GM19328 (cell line): ENCODE measurements around the gene MAP3K3.

ENCODE experiments used
- ATAC-seq: cut with Tn5 transposase; IDR thresholded peaks from one replicate; pipeline ENCODE4 v1.9.1; 2021; ENCODE audit warnings: mild to moderate bottlenecking, moderate library complexity; ENCODE audit not compliant: unreplicated experiment

Gene MAP3K3

DNA sequence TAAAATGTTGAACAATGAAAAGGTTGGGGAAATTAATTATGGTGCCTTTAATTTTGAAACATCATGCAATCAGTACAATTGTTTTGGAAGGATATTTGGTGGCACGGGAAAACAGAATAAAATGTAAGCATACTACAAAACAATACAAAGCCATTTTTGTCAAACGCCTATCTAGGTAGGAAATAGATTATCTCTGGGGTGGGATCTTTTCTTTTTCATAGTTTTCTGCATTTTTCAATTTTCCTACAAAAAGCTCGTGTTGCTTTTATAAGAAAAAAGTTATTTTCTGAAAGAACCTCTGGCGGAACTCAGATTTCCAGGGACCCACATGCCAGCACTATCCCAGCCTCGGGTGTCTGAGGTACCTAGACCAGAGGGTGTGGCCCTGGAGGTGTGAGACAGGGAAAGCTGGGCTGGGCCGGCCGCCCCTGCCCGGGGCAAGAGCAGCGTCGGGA lies 961 bp upstream of the MAP3K3 start:
- no peak for ATAC-seq

DNA sequence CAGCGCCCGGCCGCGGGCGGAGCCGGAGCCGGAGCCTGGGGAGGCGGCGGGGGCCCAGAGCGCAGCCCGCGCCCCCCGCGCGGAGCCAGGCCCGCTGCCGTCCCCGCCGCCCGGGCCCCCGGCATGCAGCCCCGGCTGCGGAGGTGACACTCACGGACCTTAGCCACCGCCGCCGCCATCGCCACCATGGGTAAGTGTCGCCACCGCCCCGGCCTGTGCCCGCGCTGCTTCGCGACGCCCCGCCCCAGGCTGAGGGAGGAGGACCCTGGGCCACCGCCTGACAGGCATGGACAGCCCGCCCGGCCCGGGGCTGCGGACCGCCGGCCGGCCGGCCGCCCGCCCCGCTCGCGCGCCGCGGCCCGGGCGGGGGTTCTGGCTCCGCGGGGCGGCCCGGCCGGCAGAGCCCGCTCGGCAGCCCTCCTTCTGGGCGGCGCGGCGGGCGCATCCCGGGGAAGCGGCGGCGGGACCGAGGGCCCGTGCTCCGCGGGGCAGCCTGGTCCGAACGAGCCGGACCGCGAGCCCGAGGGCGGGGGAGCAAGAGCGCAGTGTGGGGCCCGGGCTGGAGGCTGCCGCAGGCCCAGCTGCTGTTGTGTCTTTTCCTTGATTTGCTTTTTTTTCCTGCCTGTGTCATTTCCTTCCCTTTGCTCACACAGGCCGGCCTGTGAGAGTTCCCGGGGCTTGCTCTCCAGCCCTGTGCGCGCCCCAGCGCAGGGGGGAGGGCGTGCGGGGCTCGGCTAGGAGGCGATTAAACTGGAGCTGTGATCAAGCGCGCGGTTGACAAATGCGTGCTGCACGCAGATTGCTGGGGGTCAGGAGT lies 565 bp downstream of the MAP3K3 start:
- ATAC-seq: peak; percentile 26

DNA sequence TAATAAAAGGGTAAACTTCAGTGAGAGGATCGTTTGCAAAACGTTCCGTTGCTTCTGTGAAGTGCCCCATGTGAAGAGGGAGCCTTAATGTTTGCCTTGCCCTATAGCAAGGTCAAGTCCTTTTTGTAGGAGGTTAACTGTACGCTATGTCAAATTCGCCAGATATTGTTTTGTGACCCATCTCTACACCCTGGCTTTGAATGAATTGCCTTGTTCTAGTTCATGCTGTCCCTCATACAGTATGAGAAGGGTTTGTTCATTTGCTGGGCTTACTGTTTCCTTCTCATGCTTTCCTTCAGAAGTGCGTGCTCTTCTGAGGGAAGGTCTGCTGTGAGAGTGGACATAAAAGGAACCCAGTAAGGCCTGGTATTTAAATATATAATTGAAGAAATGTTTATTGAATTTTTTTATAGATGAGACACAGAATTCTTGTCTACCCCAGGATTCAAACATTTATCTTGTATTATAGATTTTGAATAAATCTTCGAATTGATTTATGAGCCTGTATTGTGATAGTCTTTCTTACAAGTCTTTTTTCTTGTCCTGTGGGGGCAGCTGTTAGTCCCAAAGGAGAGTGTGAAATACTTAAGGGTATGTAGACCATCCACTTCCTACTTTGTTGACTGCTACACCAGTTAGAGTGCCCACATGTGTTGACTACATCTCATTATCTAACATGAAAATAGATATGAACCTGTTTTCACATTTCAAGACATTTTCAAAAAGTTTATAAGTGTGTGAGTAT lies 1.7 kb downstream of the MAP3K3 start:
- no peak for ATAC-seq

DNA sequence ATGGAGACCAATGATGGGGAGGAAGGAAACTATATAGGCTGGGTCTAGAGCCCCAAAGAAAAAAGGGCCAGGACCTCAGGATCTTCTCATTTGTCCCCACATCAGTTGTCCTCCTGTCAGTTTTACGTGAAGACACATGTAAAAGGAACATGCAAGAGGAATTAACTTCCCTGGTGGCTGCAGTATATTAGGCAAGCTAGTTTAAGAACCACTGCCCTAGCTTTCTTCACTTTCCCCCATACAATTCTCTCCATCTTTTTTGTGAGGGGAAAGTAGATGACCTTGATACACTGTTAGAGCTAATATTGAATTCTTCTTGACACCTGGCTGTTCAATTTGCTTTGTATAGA lies 2.3 kb downstream of the MAP3K3 start:
- ATAC-seq: no peak

DNA sequence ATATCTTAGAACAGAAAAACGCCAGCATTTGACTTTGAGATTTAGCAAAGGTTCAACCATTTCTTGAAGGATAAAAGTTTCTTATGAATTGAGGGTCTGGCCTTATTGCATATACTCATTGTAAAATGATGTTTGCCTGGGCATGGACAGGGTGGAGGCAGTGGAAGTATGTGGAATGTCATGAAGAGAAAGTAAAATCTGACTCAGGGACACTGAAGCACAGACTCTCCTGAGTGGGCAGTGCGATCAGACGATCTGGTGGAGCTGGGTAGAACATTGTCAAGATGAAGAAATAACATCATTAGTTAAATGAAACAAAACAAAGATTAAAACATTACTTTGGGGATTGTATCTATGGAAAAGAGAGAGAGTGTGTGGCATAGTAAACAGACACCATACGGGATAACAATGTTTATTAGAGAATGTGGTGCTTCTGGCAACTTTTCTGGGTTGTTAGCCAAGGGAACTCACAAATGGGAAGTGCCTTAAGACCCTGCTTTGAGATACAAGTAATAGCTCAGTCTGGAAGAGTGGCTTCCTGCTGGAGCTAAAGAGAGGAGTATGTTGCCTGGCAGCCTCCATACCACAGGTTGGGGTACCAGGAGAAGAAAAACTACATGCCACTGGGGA lies 4.4 kb downstream of the MAP3K3 start:
- ATAC-seq: no peak

DNA sequence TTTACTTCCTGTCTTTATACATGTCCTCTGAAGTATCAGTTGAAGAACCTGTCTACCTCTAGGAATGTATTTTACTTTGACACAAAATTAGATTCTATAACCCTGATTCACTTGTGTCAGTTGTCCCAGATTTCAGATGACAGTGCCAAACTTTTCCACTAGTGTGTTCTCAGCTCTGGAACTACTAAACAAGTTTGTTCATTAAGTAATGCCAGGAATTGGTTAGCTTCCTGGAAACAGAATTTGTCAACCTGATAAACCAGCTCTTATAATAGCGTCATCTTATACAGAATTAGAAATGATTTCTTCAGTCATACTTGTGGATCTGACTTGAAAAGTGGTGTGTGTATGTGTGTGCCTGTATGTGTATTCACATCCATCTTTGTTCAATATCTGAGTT lies 7.4 kb downstream of the MAP3K3 start:
- no peak for ATAC-seq

DNA sequence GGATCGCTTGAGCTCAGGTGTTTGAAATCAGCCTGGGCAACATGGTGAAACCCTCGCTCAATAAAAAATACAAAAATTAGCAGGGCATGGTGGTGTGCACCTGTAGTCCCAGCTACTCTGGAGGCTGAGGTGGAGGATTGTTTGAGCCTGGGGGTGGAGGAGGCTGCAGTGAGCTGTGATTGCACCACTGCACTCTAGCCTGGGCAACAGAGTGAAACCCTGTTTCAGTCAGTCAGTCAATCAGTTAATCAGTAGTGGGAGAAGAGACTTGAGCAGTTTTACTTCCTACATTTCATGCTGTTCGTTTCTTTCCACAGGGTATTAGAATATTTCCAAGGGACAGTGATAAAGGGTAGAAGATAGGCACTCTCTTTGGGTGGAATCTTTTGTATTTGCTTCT lies 8.8 kb downstream of the MAP3K3 start:
- no peak for ATAC-seq

DNA sequence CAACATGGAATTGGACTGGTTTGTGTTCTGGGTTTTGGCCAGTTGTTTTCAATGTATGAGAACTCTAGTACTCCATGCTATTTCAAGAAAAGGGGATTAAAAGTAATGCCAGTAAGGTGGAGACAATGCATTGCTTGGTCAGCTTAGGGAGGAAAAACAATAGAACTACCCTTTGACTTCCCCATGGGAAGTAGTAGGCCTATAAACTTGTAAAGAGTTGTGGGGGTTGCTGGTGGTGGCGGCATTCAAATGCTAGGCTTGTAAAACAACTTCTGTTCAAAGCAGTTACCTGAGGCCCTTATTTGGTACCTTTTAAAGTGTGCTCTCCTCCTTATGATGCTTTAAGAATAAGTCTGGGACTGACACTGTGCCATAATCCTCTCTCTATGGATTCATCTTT lies 9.4 kb downstream of the MAP3K3 start:
- no peak for ATAC-seq

DNA sequence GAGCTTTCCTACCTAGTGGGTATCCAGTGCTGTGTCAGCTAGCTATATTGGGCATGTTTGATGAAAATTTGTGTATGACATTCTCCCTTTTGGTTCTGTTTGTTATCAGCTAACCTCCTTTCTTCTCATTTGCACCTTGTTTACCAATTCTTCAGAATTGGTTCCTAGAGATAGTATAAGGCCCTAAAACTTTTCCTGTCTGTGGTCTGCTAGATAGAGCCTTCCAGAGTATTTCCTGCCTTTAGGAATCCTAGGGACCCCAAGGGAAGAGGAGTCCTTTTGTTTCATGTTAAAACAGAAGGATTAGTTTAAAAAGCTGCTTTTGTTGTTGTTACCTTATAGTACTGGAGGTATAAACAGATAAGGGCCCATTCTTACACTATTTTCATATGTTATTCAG lies 11.5 kb downstream of the MAP3K3 start:
- ATAC-seq: no peak

DNA sequence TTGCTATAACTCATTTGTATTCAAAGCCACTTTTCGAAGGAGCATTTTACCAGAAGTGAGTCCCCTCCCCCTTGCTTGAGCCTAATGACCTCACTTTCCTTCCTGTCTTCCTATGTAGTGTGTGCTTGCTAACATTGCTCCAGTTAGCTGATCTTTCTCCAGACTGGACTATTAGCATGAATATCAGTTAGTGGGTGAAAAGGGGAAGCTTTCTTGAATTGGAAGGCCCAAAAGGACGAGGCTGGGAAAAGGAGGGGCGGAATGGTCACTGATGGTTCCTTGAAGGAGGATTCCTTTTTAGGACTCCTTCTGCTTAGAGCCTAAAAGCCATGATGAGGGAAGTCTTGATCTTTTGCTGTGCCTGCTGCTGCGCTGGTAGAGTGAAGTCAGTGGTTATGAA lies 11.9 kb downstream of the MAP3K3 start:
- no peak for ATAC-seq

DNA sequence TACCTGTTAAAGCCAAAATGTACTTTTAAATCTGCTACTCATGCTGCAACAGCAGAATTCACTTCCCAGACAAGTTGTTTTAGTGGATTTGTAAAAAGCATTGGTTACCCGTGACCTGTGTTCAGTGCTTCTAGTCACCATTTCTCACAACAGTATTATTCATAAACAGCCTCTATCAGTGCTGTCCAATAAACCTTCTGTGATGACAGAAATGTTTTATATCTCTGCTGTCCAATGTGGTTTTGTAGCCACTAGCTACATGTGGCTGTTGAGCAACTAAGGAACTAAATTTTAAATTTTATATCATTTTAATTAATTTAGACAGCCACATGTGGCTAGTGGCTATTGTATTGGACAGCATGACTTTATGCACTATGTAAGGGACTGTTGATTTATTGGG lies 12.6 kb downstream of the MAP3K3 start:
- ATAC-seq: no peak

DNA sequence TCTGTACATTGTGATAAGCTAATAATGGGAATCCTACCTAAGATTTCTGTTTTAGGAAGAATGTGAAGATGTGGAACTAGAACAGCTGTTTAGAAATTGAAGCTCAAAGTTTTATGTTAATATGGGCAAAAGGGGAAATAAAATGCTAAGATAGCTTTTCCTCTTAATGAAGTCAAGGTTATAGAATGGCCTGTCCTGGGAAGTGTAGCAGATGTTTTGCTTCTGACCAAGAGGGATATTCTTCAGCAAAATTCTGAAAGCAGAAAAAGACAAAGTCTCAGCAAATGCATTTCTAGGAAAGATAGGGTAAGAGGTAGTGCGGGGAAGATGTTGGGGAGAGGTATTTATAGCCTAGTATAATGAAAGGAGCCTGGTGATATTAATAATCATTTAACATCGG lies 13.1 kb downstream of the MAP3K3 start:
- ATAC-seq: no peak

DNA sequence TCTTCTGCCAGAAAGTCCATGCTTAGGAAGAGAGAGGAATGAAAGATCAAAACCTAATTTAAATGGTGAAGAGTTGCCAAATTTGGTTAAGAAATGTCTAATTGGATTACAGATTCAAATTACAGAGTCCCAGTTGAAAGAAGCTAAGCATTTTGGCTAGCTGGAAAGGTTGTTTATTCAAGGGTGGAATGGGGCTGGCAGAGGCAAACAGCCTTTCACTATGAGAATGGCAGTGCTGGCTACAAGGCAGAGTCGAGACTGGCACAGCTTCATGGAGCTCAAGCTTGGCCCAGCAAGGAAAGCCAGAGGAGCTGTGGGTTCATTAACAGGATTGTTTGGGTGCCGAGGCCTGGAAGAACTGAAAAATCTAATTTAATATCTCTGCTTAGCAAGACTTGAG lies 13.6 kb downstream of the MAP3K3 start:
- ATAC-seq: no peak

DNA sequence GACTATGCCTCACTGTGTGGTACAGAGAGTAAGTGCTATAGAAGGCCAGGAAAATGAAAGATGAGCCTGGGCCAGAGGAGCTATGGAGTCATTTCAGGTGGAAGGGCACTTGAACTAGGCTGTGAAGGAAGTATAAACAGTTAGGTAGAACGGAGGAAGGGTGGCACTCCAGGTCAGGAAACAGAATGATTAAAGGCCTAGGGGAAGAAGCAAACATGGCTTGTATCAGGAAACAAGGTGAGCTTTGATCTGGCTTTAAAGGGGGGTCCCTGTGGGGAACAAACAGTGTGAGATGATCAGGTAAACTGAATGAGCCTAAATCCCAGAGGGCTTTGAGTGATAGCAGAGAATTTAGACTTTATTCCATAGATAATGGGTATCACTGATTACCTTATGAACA lies 16.9 kb downstream of the MAP3K3 start:
- no peak for ATAC-seq

DNA sequence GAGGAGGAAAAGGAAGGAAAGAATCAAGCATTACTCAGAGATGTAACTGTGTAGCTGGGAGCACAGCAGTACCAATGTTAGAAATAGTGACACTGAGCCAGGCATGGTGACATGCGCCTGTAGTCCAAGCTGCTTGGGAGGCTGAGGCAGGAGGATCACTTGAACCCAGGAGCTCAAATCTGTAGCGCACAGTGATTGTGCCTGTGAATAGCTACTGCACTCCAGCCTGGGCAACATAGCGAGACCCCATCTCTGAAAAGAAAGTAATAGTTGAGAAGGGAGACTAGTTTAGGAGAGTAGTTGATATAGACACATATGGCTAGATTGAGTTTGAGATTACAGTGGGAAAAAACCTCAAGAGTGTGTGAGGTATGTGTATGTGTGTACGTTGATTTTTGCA lies 17.8 kb downstream of the MAP3K3 start:
- ATAC-seq: no peak

DNA sequence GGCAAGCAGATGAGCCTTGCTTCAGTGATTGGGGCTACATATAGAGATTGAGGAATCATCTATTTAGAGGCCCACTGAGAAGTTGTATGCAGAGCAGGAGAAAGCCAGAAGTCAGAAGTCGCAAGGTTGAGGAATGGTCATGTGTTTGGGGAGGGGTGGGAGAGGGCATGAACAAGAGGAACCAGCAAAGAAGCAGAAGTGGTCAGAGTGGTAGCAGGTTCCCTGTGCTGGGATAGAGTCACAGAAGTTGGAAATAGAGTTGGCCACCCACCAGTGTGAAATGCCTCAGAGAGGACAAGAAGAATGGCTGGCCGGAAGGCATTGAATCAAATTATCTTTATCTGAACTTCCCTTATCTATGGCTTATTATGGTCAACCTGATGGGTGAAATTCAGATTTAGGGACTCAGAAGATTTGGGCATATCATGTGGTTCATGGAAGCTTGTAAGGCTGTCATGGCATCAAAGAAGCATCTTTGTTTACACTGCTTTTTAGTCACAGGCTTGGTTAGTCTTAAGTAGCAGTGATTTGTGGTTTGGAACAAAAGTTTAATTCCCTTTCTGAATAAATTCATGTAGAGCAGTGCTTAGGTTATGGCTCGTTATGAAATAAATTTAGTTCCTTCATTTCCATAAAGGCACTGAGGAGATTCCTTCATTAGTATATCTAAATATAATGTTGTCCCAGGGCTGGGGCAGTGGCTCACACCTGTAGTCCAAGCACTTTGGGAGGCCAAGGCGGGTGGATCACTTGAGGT lies 19.7 kb downstream of the MAP3K3 start:
- no peak for ATAC-seq

DNA sequence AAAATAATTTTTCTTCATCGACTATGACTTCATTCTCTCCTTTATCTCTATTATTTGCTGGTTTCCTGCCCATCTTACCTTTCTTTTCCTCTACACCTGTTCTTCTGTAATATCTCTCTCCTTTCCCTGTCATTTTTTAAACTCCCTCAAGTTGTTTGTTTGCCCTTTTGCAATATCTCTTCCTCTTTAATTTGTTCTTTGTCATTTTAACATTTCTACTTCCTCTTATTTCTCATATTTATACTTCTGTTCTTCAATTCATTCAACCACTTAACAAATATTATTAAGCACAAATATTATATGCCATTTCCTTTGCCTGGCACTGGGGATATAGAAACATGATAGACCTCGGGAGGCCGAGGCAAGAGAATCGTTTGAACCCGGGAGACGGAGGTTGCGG lies 22.6 kb downstream of the MAP3K3 start:
- ATAC-seq: no peak

DNA sequence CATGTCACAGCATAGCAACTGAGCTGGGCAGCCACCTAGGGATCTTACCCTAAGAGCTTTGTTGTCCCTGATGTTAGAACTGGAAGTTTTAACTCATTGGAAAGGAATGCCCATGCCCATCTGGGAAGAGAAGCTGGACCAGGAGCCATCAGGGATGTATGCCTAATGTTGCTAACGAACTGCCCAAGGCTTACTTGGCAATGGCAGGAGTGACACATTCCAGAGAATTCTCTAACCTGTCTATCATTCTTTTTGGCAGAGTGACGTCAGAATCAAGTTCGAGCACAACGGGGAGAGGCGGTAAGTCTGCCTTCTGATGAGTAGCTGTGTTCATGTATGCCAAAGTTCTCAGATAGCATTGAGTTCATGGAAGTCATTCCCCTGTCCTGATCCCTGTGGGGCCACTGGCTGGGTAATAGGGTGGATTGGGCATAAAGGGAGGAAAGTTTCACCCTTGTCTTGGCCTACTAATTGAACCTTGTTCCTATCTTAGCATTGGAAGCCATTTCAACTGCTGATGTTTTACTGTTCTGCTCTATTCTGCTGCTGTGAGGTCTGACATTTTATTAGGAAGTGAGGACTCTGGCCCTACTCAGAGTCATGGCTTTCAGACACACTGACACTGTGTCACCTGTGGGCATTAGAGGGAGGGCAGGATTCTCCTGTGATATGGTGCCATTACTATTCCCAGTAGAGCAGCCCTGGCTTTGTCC lies 23.7 kb downstream of the MAP3K3 start:
- ATAC-seq: no peak

DNA sequence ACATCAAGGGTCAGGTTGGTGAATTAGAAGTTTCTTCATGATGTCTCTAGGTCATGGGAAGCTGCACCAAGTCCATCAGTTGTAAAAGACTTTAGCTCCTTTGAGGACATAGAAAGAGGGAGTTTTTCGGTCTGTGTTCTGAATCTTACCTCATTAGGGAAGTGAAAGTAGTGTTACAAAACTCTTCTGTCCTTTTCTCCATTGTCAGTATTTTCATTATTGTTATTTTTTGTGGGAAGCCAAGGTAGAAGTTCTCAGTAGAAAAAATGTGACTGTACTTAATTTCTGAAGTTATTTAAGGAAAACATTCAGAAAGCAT lies 24.2 kb downstream of the MAP3K3 start:
- ATAC-seq: no peak

DNA sequence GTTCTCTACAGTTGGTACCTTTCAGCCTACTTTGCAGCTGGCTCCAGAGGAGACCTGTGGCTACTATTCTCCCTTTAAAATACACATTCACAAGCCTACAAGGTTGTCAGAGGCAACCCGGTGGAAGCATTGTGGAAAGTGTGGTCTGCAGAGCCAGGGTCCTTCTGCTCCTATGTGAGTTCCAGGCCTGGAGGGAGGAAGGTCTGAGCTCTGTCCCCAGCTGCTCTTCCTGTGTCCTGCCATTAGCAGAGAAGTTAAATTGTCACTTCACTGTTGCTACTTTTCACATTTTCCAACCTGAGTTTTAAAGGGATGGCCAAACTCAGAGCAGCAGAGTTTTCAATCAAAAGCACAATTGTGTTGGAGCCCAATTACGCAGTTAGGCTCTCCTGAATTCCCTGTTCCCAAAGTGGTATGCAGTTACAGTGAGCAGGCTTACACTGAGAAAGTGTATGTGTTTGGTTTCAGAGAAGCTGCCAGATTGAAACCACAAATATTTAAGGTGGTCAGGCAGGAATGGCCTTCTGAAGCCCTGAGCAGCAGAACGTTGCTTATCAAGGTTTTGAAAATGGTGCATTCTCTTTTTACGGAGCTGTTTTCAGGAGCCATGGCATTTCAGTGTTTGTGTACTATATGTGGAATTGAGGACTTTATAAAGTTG lies 25.0 kb downstream of the MAP3K3 start:
- no peak for ATAC-seq
